Keratinocyte (primary cell): ENCODE measurements around the gene AVPR2.

Experiments
- CTCF ChIP-seq, 3 experiments: IDR thresholded peaks in 1 of 3; conservative IDR thresholded peaks in 1 of 3; optimal IDR thresholded peaks in 1 of 3; 2 replicates in 2 of 3; 3 replicates in 1 of 3; pipeline versions ENCODE3 to v1.5.1; 2011; ENCODE audit warnings: low read length in 3 of 3, mild to moderate bottlenecking in 3 of 3, moderate library complexity in 2 of 3, control low read depth in 1 of 3, inconsistent platforms in 1 of 3; ENCODE audit not compliant: insufficient read depth in 2 of 3; ENCODE audit errors: extremely low read depth in 1 of 3
- EZH2 ChIP-seq: IDR thresholded peaks from one replicate; pipeline ENCODE4 v1.6.1; 2012; ENCODE audit warnings: inconsistent platforms, mild to moderate bottlenecking, low read length, moderate library complexity

- TF ChIP-seq CTCF (optimal IDR thresholded peaks at IDR 0.05 in 1 of 3, IDR thresholded peaks at IDR 0.05 in 1 of 3, conservative IDR thresholded peaks at IDR 0.05 in 1 of 3; ENCODE audit: extremely low read depth in 1 of 3, insufficient read depth in 2 of 3, low read length in 3 of 3) (no peak), EZH2 (no peak)
Measured at GRCh38 chrX:153874085-153874365, 30.4 kb upstream of the AVPR2 start.
